CD4-positive, alpha-beta T cell (primary cell): ENCODE measurements around the gene BRDT. TPM values are rescaled to one million over a fixed set of nuclear protein-coding genes. Genes with fewer than 3 reads are reported as not detected.
"Not testable (repeated sequence)": the region's sequence is repeated elsewhere in the genome, so short reads cannot be mapped to it uniquely, and the experiment has no call there.

ENCODE experiments used
- ATAC-seq: fragments of 200-7000 bp; cut with Tn5 transposase; one replicate; pipeline ENCODE4 v1.10.0; 2022; ENCODE audit warnings: mild to moderate bottlenecking; ENCODE audit not compliant: poor library complexity
- CTCF ChIA-PET: fragments of 350-600 bp; sonication (Branson Sonifier 250); formaldehyde crosslinking; loops from one replicate; lab custom pipeline; 2021; ENCODE audit warnings: antibody characterized with exemption, inconsistent platforms; lab: Charles Lee
- POLR2A ChIA-PET: fragments of 350-600 bp; sonication (Branson Sonifier 250); formaldehyde crosslinking; loops from one replicate; lab custom pipeline; 2021; ENCODE audit warnings: antibody characterized with exemption, inconsistent platforms; lab: Charles Lee
- DNase-seq, 14 experiments: peaks; one replicate each; pipeline ENCODE4 v3.0.0-alpha.2; 2013 to 2020; ENCODE audit warnings: mixed read lengths in 2 of 14
- H3K27ac ChIP-seq, 2 donors: one replicate each; pipeline versions ENCODE4 v1.5.1 to v1.7.0; 2013; ENCODE audit warnings: low read length in 2 of 2, low read depth in 1 of 2, mild to moderate bottlenecking in 1 of 2
- H3K27me3 ChIP-seq, 2 experiments: 1 replicate in 1 of 2; 2 replicates in 1 of 2; pipeline versions ENCODE4 v1.6.1 to v1.7.0; 2013; ENCODE audit warnings: low read length in 2 of 2, control low read depth in 1 of 2, mild to moderate bottlenecking in 1 of 2, moderate library complexity in 1 of 2; ENCODE audit not compliant: insufficient read depth in 2 of 2, control insufficient read depth in 1 of 2
- H3K36me3 ChIP-seq: one replicate; pipeline ENCODE4 v1.6.1; 2013; ENCODE audit warnings: low read length, control low read depth; ENCODE audit not compliant: insufficient read depth
- H3K4me1 ChIP-seq: one replicate; pipeline ENCODE4 v1.6.1; 2013; ENCODE audit warnings: low read length, control low read depth; ENCODE audit not compliant: insufficient read depth
- H3K4me3 ChIP-seq: one replicate; pipeline ENCODE4 v1.5.1; 2013; ENCODE audit warnings: mild to moderate bottlenecking, low read length, moderate library complexity
- H3K9me3 ChIP-seq, 2 experiments: 1 replicate in 1 of 2; 2 replicates in 1 of 2; pipeline versions ENCODE4 v1.6.1 to v1.7.0; 2013; ENCODE audit warnings: low read length in 2 of 2, mild to moderate bottlenecking in 2 of 2, control low read depth in 1 of 2, moderate library complexity in 1 of 2; ENCODE audit not compliant: control insufficient read depth in 1 of 2, insufficient read depth in 1 of 2
- H3K27ac Mint-ChIP-seq: one replicate; pipeline ENCODE4 v1.8.0; 2020; ENCODE audit warnings: mixed read lengths
- H3K27me3 Mint-ChIP-seq: one replicate; pipeline ENCODE4 v1.8.0; 2021; ENCODE audit warnings: mixed read lengths
- H3K36me3 Mint-ChIP-seq: one replicate; pipeline ENCODE4 v1.8.0; 2021; ENCODE audit warnings: low read depth, mixed read lengths
- H3K4me1 Mint-ChIP-seq: one replicate; pipeline ENCODE4 v1.8.0; 2021; ENCODE audit warnings: low read depth, mixed read lengths
- H3K4me3 Mint-ChIP-seq: one replicate; pipeline ENCODE4 v1.8.0; 2020; ENCODE audit warnings: mild to moderate bottlenecking, mixed read lengths
- H3K9me3 Mint-ChIP-seq: one replicate; pipeline ENCODE4 v1.8.0; 2020; ENCODE audit warnings: mixed read lengths
- CTCF ChIP-seq: fragments of 200-600 bp; IDR thresholded peaks from one replicate; pipeline ENCODE4 v1.8.0; 2022; ENCODE audit warnings: antibody characterized with exemption, mild to moderate bottlenecking
- intact Hi-C, 2 experiments: fragments of 100-400 bp; cut with DNase I in 1 of 2; cut with micrococcal nuclease in 1 of 2; formaldehyde crosslinking; loops; one replicate each; pipeline versions ENCODE4 v1.15.1 to v1.9.0; 2023 to 2025; cut with DNase I, micrococcal nuclease
- total RNA-seq, 174 experiments: library from RNA in 2 of 174; stranded (reverse) in 2 of 174; gene quantifications; one replicate each; pipeline ENCODE4 v1.2.3 and lab custom pipeline; 2021 to 2026

The BRDT gene
- total RNA-seq, 2 experiments from 2014 or later = not detected

- peak in 3 of 14 experiments; percentile 4 to 25 (median 16) for DNase-seq
- Histone ChIP-seq H3K4me1 (peaks cover 13% of the 10 kb centered on the region), H3K4me3 (no peak overlapping the region), H3K9me3 (no peaks in the 10 kb centered on the region), H3K36me3 (no peaks in the 10 kb centered on the region), H3K27me3 (no peaks in the 10 kb centered on the region), H3K27ac (no peak overlapping the region)
- CTCF ChIA-PET = no interaction called here
- H3K36me3 Mint-ChIP-seq = no peaks in the 10 kb centered on the region
- H3K9me3 Mint-ChIP-seq = no peaks in the 10 kb centered on the region
- ATAC-seq = no peak
- peaks cover under 1% of the 10 kb centered on the region for H3K27me3 Mint-ChIP-seq
- H3K27ac Mint-ChIP-seq = no peak overlapping the region
- no peak for TF ChIP-seq CTCF
- POLR2A ChIA-PET = no interaction called here
- H3K4me3 Mint-ChIP-seq = no peak overlapping the region
- peaks cover 18% of the 10 kb centered on the region for H3K4me1 Mint-ChIP-seq
- intact Hi-C loops = no loop called here
Measured at GRCh38 chr1:92016720-92017316, 67.6 kb downstream of the BRDT start.

GRCh38 chr1:92017656-92018055 lies 68.5 kb downstream of the BRDT start:
- no peak overlapping the region for H3K27ac Mint-ChIP-seq
- ATAC-seq = no peak
- H3K4me3 Mint-ChIP-seq = no peak overlapping the region
- peaks cover 2% of the 10 kb centered on the region for H3K27me3 Mint-ChIP-seq
- Histone ChIP-seq H3K9me3 (no peaks in the 10 kb centered on the region), H3K27ac (no peak overlapping the region), H3K36me3 (no peaks in the 10 kb centered on the region), H3K4me3 (no peak overlapping the region), H3K27me3 (no peaks in the 10 kb centered on the region), H3K4me1 (peaks cover 13% of the 10 kb centered on the region)
- no peaks in the 10 kb centered on the region for H3K36me3 Mint-ChIP-seq
- ChIA-PET POLR2A (no interaction called here), CTCF (no interaction called here)
- peaks cover 1% of the 10 kb centered on the region for H3K9me3 Mint-ChIP-seq
- DNase-seq = no peak
- no peak for TF ChIP-seq CTCF
- intact Hi-C loops = no loop called here
- H3K4me1 Mint-ChIP-seq = peaks cover 18% of the 10 kb centered on the region

GRCh38 chr1:92026042-92026441 lies 76.8 kb downstream of the BRDT start:
- H3K4me3 Mint-ChIP-seq, H3K27ac Mint-ChIP-seq, intact Hi-C loops, DNase-seq, H3K36me3 ChIP-seq, ATAC-seq, H3K4me3 ChIP-seq, CTCF ChIA-PET, H3K9me3 Mint-ChIP-seq, H3K27ac ChIP-seq, POLR2A ChIA-PET, H3K36me3 Mint-ChIP-seq: not testable (repeated sequence)
- Mint-ChIP-seq H3K27me3 (peaks cover 37% of the 10 kb centered on the region), H3K4me1 (peaks cover 14% of the 10 kb centered on the region)
- H3K9me3 ChIP-seq = peaks cover 0 to 12% of the 10 kb centered on the region in 2 experiments
- H3K4me1 ChIP-seq = peaks cover 14% of the 10 kb centered on the region
- H3K27me3 ChIP-seq = peaks cover 16 to 21% of the 10 kb centered on the region in 2 experiments

- no peaks in the 10 kb centered on the region for H3K36me3 Mint-ChIP-seq
- Histone ChIP-seq H3K36me3 (no peaks in the 10 kb centered on the region), H3K27me3 (peaks cover 16 to 21% of the 10 kb centered on the region in 2 experiments), H3K27ac (no peak overlapping the region), H3K4me1 (peaks cover 14% of the 10 kb centered on the region), H3K4me3 (no peak overlapping the region), H3K9me3 (peaks cover 0 to 12% of the 10 kb centered on the region in 2 experiments)
- no peak overlapping the region for H3K4me3 Mint-ChIP-seq
- ATAC-seq = no peak
- peaks cover 3% of the 10 kb centered on the region for H3K9me3 Mint-ChIP-seq
- DNase-seq = no peak
- CTCF ChIA-PET = no interaction called here
- POLR2A ChIA-PET = no interaction called here
- no peak for TF ChIP-seq CTCF
- peaks cover 16% of the 10 kb centered on the region for H3K4me1 Mint-ChIP-seq
- H3K27ac Mint-ChIP-seq = no peak overlapping the region
- intact Hi-C loops = no loop called here
- H3K27me3 Mint-ChIP-seq = peaks cover 39% of the 10 kb centered on the region
Measured at GRCh38 chr1:92026806-92027205, 77.6 kb downstream of the BRDT start.
